Left lung (tissue), 10 donors: ENCODE results near the gene FOSB. TPM values are rescaled to one million over a fixed set of nuclear protein-coding genes. Genes with fewer than 3 reads are reported as not detected.

ENCODE experiments used
- ATAC-seq: fragments of 200-7000 bp; cut with Tn5 transposase; one replicate; pipeline ENCODE4 v1.9.1; 2020; ENCODE audit warnings: moderate library complexity
- DNase-seq, 4 donors: peaks; one replicate each; pipeline ENCODE4 v3.0.0-alpha.2; 2013 to 2020
- H3K27ac ChIP-seq, 2 donors: fragments of 200-600 bp; sonication (generic) in 1 of 2; one replicate each; pipeline versions ENCODE4 v1.5.0 to v1.8.0; 2020 to 2021
- H3K27me3 ChIP-seq, 2 donors: fragments of 200-600 bp; sonication (generic) in 1 of 2; one replicate each; pipeline versions ENCODE4 v1.5.0 to v1.8.0; 2020 to 2021
- H3K36me3 ChIP-seq, 2 donors: fragments of 200-600 bp; sonication (generic) in 1 of 2; one replicate each; pipeline versions ENCODE4 v1.5.0 to v1.8.0; 2020 to 2021
- H3K4me1 ChIP-seq, 2 donors: fragments of 200-600 bp; one replicate each; pipeline ENCODE4 v1.8.0; 2021
- H3K4me3 ChIP-seq, 2 donors: fragments of 200-600 bp; sonication (generic) in 1 of 2; one replicate each; pipeline versions ENCODE4 v1.5.0 to v1.8.0; 2020 to 2021; ENCODE audit warnings: mild to moderate bottlenecking in 1 of 2
- H3K9me3 ChIP-seq, 2 donors: fragments of 200-600 bp; sonication (generic) in 1 of 2; one replicate each; pipeline versions ENCODE4 v1.5.0 to v1.8.0; 2020 to 2021
- CTCF ChIP-seq, 2 donors: fragments of 200-600 bp; sonication (generic) in 1 of 2; IDR thresholded peaks; one replicate each; pipeline versions ENCODE4 v1.5.0 to v1.8.0; 2021; ENCODE audit warnings: antibody characterized with exemption in 2 of 2
- intact Hi-C, 2 donors: fragments of 100-400 bp; cut with DNase I; formaldehyde crosslinking; loops; one replicate each; pipeline versions ENCODE4 v1.11.2 to v1.14.2; 2022
- polyA plus RNA-seq, 6 donors: library from polyadenylated mRNA; unstranded; fragments of 120-200 nt; gene quantifications; one replicate each; pipeline ENCODE4 v1.2.1, GENCODE V29; 2013; ENCODE audit not compliant: insufficient read length in 6 of 6
- total RNA-seq, 2 donors: library from RNA; stranded (reverse); fragmentation: NEBNext Ultra II Directional; extraction: Animal tissue kit (Norgen Biotek cat#: 25700); gene quantifications; one replicate each; pipeline ENCODE4 v1.2.1, GENCODE V29; 2021
- donor health status: DM: no; HTN: yes; CAD: no.
- donor health status: DM: no; HTN: no; CAD: no.

The FOSB gene
- total and polyA plus RNA-seq, 8 donors, result 5.7 to 766 (median 126) TPM

- intact Hi-C loops, result no loop called here
- no peak for DNase-seq
- H3K4me3 ChIP-seq, result no peak overlapping the region
- H3K9me3 ChIP-seq, result no peaks in the 10 kb centered on the region
- TF ChIP-seq CTCF (IDR thresholded peaks at IDR 0.05), result no peak
- H3K27ac ChIP-seq, result no peak overlapping the region
- no peak for ATAC-seq
- H3K27me3 ChIP-seq, result peaks cover 18 to 48% of the 10 kb centered on the region in 2 donors
- H3K4me1 ChIP-seq, result peaks cover 24 to 55% of the 10 kb centered on the region in 2 donors
- H3K36me3 ChIP-seq, result no peaks in the 10 kb centered on the region
Observed at GRCh38 chr19:45494261-45494916, 26.6 kb downstream of the FOSB start.

- no peak for DNase-seq
- H3K27ac ChIP-seq, result no peak overlapping the region
Observed at GRCh38 chr19:45495178-45495577, 27.4 kb downstream of the FOSB start.

GRCh38 chr19:45496349-45496953, 28.7 kb downstream of the FOSB start:
- ATAC-seq, result peak; percentile 52
- Histone ChIP-seq H3K9me3 (no peaks in the 10 kb centered on the region), H3K27me3 (peaks cover 20 to 67% of the 10 kb centered on the region in 2 donors), H3K36me3 (no peaks in the 10 kb centered on the region), H3K27ac (no peak overlapping the region), H3K4me1 (peaks cover 24 to 73% of the 10 kb centered on the region in 2 donors), H3K4me3 (peak overlapping the region; percentile 62 to 73)
- intact Hi-C loops, result no loop called here
- no peak for TF ChIP-seq CTCF (IDR thresholded peaks at IDR 0.05)
- peak in 2 of 4 donors; percentile 46 to 91 for DNase-seq

More at GRCh38 chr19:45495178-45495577, 27.4 kb downstream of the FOSB start:
- H3K9me3 ChIP-seq, result no peaks in the 10 kb centered on the region
- no peak for ATAC-seq
- intact Hi-C loops, result no loop called here
- TF ChIP-seq CTCF (IDR thresholded peaks at IDR 0.05), result no peak
- H3K36me3 ChIP-seq, result no peaks in the 10 kb centered on the region
- no peak overlapping the region for H3K4me3 ChIP-seq
- peaks cover 24 to 61% of the 10 kb centered on the region in 2 donors for H3K4me1 ChIP-seq
- peaks cover 20 to 56% of the 10 kb centered on the region in 2 donors for H3K27me3 ChIP-seq

- Histone ChIP-seq H3K27me3 (peaks cover 20 to 64% of the 10 kb centered on the region in 2 donors), H3K4me1 (peaks cover 24 to 76% of the 10 kb centered on the region in 2 donors), H3K36me3 (no peaks in the 10 kb centered on the region), H3K9me3 (no peaks in the 10 kb centered on the region), H3K4me3 (peak overlapping the region in 1 of 2 donors; percentile 62), H3K27ac (no peak overlapping the region)
- ATAC-seq (no peak), DNase-seq (no peak)
- TF ChIP-seq CTCF (IDR thresholded peaks at IDR 0.05), result no peak
- intact Hi-C loops, result no loop called here
Observed at GRCh38 chr19:45497791-45498190, 30.0 kb downstream of the FOSB start.

GRCh38 chr19:45498411-45499195, 30.8 kb downstream of the FOSB start, which contains the start of gene PPM1N:
Gene PPM1N (plus strand): TSS chr19:45498443. CDS start chr19:45498473, 30 bp downstream.
- peaks cover 19 to 76% of the 10 kb centered on the region in 2 donors for H3K4me1 ChIP-seq
- no peak for TF ChIP-seq CTCF (IDR thresholded peaks at IDR 0.05)
- peak within 1 kb of the TSS; percentile 8 to 62 for H3K4me3 ChIP-seq
- peaks cover 20 to 61% of the 10 kb centered on the region in 2 donors for H3K27me3 ChIP-seq
- ATAC-seq, result peak; percentile 2
- no peak within 1 kb of the TSS for H3K27ac ChIP-seq
- intact Hi-C loops, result no loop called here
- no peaks in the 10 kb centered on the region for H3K36me3 ChIP-seq
- no peaks in the 10 kb centered on the region for H3K9me3 ChIP-seq
- DNase-seq, result peak in 1 of 4 donors; percentile 88
